Measurements from ENCODE around the gene ABLIM3.

Gene ABLIM3

DNA sequence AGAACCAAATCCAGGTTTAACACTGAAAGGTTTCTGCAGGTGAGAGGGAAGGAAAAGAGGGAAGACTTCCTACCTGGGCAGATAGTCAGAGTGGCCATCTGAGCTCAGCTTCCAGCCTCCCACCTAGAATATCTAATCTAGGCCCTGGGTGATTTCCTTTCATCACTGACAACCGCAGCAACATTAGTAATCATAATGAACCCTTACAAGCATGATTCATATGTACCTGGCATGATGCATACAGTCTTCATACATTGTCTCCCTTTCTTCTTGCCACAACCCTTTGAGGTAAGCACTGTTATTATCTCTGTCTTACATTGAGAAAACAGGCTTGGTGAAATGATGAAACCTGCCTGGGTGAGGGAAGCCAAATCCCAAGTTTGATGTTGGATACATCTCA, 143.9 kb downstream of the ABLIM3 start:
- no peaks in the 10 kb centered on the region for H3K4me1 ChIP-seq (ENCODE audit: insufficient read depth, low read length)
- no peak overlapping the region for H3K4me3 ChIP-seq (ENCODE audit: low read length)
- H3K36me3 ChIP-seq (ENCODE audit: insufficient read depth, low read length), result no peaks in the 10 kb centered on the region
- H3K27me3 ChIP-seq (ENCODE audit: insufficient read depth, low read length), result no peaks in the 10 kb centered on the region
- no peak overlapping the region for H2AFZ ChIP-seq (ENCODE audit: low read depth, low read length)
- no peaks in the 10 kb centered on the region for H3K9me3 ChIP-seq (ENCODE audit: low read length)

DNA sequence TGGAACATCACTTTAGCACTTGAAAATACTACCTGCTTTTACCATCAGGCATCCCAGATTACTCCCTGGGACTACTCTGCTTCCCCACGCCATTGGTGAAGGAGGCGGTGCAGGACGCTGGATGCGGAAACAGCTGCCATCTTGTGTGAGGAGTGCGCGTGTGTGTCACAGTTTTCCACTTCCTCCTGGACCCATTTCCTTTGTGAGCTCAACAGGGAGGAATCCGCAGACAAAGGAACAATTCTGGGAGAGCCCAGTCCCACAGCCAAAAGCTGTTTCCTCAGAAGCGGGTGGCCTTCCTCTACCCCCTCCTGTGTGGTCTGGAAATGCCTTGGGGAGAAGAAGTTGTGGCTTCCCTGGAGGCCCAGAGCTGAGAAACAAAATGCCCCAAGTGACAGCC, 147.1 kb downstream of the ABLIM3 start:
- Histone ChIP-seq H3K27me3 (ENCODE audit: insufficient read depth, low read length) (peaks cover 5% of the 10 kb centered on the region), H3K36me3 (ENCODE audit: insufficient read depth, low read length) (no peaks in the 10 kb centered on the region)

DNA sequence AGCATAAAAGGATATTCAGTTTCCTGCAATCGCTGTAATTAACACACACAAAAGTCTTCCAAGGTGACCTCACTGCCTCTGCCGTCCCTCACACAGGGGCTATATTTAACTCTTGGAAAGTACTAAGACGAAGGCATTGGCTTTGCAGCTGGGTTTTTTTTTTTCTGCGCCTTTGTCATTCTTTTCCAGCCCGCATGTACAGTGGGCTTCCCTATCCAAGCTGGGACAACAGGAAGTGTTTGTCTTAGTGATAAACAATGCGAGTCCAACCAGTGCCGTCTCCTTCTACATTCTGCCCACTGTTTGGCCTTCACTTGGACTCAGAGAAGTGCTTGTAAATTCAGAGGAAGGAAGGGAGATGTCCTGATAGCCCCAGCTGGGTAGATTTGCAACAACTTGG, 148.0 kb downstream of the ABLIM3 start:
- Histone ChIP-seq H3K27me3 (ENCODE audit: insufficient read depth, low read length) (peaks cover 6% of the 10 kb centered on the region), H3K4me3 (ENCODE audit: low read length) (no peak overlapping the region), H3K4me1 (ENCODE audit: insufficient read depth, low read length) (no peaks in the 10 kb centered on the region), H3K36me3 (ENCODE audit: insufficient read depth, low read length) (no peaks in the 10 kb centered on the region), H2AFZ (ENCODE audit: low read depth, low read length) (no peak overlapping the region), H3K9me3 (ENCODE audit: low read length) (no peaks in the 10 kb centered on the region)

More for the DNA sequence above, 147.1 kb downstream of the ABLIM3 start:
- Histone ChIP-seq H2AFZ (ENCODE audit: low read depth, low read length) (no peak overlapping the region), H3K4me3 (ENCODE audit: low read length) (no peak overlapping the region), H3K9me3 (ENCODE audit: low read length) (no peaks in the 10 kb centered on the region), H3K4me1 (ENCODE audit: insufficient read depth, low read length) (no peaks in the 10 kb centered on the region)

DNA sequence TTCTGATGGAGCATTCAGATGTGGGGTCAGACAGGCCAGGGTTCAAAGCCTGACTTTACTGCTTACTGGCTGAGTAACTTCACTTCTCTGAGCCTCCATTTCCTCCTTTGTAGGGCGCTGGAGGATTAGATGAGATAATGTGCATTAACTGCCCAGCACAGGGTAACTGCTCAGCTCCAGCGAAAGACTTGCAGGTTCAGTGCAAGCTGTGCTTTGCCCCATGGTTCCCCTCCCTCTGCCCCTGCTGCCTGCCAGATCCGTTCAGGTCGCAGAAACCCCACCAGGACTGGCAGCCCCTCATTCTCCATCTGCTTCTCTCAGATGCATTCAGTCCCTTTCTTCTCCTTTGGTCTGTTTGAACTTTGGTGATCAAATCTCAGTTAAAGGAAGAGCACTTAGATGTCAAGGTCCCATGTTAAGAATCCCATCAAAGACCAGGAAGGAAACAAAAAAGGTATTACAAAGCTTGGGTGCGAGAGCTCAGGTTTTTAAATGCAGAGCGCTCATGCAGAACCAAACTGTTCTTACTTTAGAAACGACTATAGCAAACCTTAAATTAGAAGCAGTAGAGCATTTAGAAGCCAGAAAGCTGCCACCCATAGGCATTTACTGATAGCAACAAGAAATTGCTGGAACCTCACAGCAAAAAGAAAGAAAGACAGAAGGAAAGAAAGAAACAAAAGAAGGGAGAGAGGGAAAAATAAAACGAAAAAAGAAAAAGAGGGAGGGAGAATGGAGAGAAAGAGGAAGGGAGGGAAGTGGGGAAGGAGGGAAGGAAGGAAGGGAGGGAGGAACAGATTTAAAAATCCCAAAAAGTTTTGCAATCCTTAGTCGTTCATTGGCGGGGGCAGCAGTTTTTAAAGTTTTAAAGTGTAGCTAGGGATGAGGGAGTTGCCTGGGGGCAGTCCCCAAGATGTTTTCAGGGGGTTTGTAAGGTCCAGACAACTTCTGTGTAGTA, 153.9 kb downstream of the ABLIM3 start:
- Histone ChIP-seq H3K9me3 (ENCODE audit: low read length) (no peaks in the 10 kb centered on the region), H3K4me1 (ENCODE audit: insufficient read depth, low read length) (no peaks in the 10 kb centered on the region), H3K27me3 (ENCODE audit: insufficient read depth, low read length) (peaks cover 18% of the 10 kb centered on the region), H3K36me3 (ENCODE audit: insufficient read depth, low read length) (no peaks in the 10 kb centered on the region), H3K4me3 (ENCODE audit: low read length) (no peak overlapping the region), H2AFZ (ENCODE audit: low read depth, low read length) (no peak overlapping the region)

DNA sequence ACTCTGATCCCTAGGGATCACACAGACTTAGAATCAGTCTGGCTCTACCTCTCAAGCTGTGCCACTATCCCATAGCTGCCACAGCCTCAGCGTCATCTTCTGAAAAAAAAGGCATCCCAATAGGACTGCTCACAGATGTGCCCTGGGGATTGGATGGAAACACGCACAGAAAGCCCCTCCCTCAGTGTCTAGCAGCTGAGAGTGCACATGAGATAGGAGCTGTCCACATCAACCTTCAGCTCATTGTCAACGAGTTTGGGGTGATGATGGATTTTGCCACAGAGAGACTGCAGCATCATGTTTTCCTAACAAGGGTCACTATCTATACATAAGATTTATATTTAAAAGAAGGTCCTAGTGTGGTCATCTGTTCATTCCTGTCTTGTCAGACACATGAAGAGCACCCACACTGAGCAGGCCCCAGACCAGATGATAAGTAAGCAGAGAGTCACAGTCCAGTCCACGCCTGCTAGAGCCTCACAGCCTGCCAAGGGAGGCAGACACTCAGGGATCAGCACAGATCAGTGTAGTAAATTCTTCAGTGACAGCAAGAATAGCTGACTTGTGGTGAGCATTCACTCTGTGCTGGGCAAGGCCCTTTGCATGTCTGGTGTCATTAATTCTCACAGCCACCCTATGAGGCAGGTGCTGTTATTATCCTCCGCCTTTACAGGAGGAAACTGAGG, 156.2 kb downstream of the ABLIM3 start:
- Histone ChIP-seq H3K4me3 (ENCODE audit: low read length) (no peak overlapping the region), H2AFZ (ENCODE audit: low read depth, low read length) (no peak overlapping the region), H3K9me3 (ENCODE audit: low read length) (no peaks in the 10 kb centered on the region), H3K36me3 (ENCODE audit: insufficient read depth, low read length) (no peaks in the 10 kb centered on the region), H3K4me1 (ENCODE audit: insufficient read depth, low read length) (no peaks in the 10 kb centered on the region), H3K27me3 (ENCODE audit: insufficient read depth, low read length) (peaks cover 18% of the 10 kb centered on the region)

DNA sequence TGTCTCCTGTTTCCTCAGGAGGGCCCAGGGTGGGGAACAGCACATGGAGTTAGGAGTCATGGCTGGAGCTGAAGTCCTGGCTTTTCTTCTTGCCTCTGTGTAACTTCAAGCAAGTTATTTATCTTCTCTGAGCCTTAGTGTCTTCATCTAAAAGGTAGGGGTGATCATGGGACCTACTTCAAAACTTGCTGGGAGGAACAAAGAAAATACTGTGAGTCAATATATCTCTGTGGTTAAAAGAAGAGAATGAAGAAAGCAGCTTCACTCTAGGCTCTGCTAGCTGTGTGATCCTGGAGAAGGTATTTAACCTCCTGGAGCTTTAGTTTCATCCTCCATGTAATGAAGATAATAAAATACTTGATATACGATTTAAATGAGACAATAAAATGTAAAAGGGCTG, 156.9 kb downstream of the ABLIM3 start:
- H3K4me3 ChIP-seq (ENCODE audit: low read length), result no peak overlapping the region
- H3K36me3 ChIP-seq (ENCODE audit: insufficient read depth, low read length), result no peaks in the 10 kb centered on the region
- H3K4me1 ChIP-seq (ENCODE audit: insufficient read depth, low read length), result no peaks in the 10 kb centered on the region
- H3K9me3 ChIP-seq (ENCODE audit: low read length), result no peaks in the 10 kb centered on the region
- no peak overlapping the region for H2AFZ ChIP-seq (ENCODE audit: low read depth, low read length)
- H3K27me3 ChIP-seq (ENCODE audit: insufficient read depth, low read length), result peaks cover 13% of the 10 kb centered on the region

DNA sequence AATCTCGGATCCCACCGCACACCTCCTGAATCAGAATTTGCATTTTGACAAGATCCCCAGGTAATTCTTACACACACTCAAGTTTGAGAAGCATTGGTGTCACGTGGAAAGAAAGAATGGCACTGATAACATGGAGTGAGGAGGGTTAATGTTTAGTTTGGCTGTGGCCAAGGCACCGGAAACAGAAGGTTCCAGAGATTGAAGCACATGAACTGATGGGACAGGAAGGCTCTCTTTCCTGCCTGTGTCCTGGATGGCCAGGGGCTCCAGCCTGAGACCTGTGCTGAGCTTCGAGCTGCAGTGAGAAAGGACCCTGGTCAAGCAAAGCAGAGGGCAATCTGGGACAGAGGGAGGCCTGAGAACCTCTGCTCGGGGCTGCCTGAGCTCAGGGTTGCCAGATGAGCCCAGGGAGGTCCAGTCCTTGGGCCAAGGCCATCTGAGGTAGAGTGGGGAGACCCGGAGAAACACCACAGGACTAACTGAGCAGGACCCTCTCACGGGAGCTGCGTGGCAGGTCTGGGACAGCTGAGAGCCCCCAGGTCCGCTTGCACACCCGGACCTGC, 157.6 kb downstream of the ABLIM3 start:
- Histone ChIP-seq H2AFZ (ENCODE audit: low read depth, low read length) (no peak overlapping the region), H3K4me1 (ENCODE audit: insufficient read depth, low read length) (no peaks in the 10 kb centered on the region), H3K27me3 (ENCODE audit: insufficient read depth, low read length) (peaks cover 15% of the 10 kb centered on the region), H3K36me3 (ENCODE audit: insufficient read depth, low read length) (no peaks in the 10 kb centered on the region), H3K4me3 (ENCODE audit: low read length) (no peak overlapping the region), H3K9me3 (ENCODE audit: low read length) (no peaks in the 10 kb centered on the region)

DNA sequence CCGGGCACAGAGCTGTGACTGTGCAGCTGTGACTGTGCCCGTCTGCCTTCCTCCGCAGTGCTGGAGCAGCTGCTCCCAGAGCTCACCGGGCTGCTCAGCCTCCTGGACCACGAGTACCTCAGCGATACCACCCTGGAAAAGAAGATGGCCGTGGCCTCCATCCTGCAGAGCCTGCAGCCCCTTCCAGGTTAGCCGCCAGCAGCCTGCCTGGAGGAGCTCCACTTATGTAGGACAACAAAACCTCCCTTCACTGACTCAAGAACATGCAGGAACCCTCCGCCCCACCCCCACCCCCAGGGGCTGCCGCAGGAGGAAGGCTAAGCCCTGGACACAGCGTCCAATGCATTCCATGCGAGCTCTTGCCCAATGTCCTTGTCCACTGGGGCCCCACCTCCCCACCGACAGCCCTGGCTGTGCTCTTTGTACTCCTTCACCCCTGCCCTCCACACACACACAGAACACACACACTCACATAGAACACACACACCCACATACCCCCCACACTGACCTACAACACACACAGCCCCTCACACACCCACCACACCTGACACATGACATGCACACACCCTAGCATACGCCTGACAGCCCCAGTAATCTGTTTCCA, 158.3 kb downstream of the ABLIM3 start:
- Histone ChIP-seq H3K27me3 (ENCODE audit: insufficient read depth, low read length) (peaks cover 16% of the 10 kb centered on the region), H2AFZ (ENCODE audit: low read depth, low read length) (no peak overlapping the region), H3K4me3 (ENCODE audit: low read length) (no peak overlapping the region), H3K9me3 (ENCODE audit: low read length) (no peaks in the 10 kb centered on the region), H3K36me3 (ENCODE audit: insufficient read depth, low read length) (no peaks in the 10 kb centered on the region), H3K4me1 (ENCODE audit: insufficient read depth, low read length) (no peaks in the 10 kb centered on the region)

DNA sequence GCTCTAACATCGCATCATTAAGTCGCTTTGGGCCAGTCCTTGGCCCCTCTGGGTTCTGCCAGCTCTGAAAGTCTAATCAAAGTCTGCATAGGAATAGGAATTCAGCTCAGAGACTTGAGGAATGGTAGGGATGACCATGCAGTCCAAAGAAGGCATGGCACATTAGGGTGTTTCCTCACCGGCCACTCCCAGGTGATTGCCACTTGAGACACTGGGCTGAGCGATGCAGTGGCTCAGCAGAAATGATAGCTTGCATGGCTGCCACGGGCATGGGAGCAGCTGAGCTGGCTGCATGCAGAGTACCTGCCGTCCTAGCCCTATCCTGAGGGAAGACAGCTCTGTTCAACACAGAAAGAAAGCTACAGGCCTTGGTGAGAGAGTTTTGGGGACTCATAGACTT, 159.1 kb downstream of the ABLIM3 start:
- no peaks in the 10 kb centered on the region for H3K9me3 ChIP-seq (ENCODE audit: low read length)
- peaks cover 11% of the 10 kb centered on the region for H3K27me3 ChIP-seq (ENCODE audit: insufficient read depth, low read length)
- no peak overlapping the region for H2AFZ ChIP-seq (ENCODE audit: low read depth, low read length)
- H3K4me1 ChIP-seq (ENCODE audit: insufficient read depth, low read length), result no peaks in the 10 kb centered on the region
- no peaks in the 10 kb centered on the region for H3K36me3 ChIP-seq (ENCODE audit: insufficient read depth, low read length)
- H3K4me3 ChIP-seq (ENCODE audit: low read length), result no peak overlapping the region

DNA sequence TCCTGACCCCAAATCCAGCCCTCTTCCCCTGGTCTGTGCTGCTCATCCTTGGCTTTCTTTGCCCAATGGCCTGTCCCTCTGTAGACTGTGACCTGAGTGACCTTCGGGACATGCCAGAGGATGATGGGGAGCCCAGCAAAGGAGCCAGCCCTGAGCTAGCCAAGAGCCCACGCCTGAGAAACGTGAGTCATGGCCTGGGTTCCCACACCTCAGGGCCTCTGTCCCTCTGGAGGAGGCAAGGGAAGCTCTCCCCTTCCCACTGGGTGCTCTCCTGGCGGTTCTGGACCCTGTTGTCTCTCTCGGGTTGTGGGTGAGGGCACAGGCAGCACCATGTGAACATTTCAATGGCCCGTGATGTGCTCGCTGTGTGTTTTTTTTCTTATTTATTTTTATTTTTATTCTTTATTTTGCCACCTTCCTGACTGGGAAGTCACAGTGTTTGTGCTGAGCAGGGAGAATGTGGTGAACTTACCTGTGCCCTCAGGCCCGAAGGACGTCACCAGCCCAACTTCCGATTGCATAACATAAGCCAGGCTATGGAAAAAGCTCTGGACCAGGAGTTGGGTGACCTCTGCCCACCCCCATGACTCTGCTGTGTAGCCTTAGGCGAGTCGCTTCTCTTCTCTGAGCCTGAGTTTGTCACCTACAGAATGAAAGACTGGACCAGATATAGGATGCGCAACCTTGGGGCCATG, 159.9 kb downstream of the ABLIM3 start:
- Histone ChIP-seq H2AFZ (ENCODE audit: low read depth, low read length) (no peak overlapping the region), H3K4me3 (ENCODE audit: low read length) (no peak overlapping the region), H3K36me3 (ENCODE audit: insufficient read depth, low read length) (no peaks in the 10 kb centered on the region), H3K9me3 (ENCODE audit: low read length) (no peaks in the 10 kb centered on the region), H3K27me3 (ENCODE audit: insufficient read depth, low read length) (peaks cover 16% of the 10 kb centered on the region), H3K4me1 (ENCODE audit: insufficient read depth, low read length) (no peaks in the 10 kb centered on the region)

DNA sequence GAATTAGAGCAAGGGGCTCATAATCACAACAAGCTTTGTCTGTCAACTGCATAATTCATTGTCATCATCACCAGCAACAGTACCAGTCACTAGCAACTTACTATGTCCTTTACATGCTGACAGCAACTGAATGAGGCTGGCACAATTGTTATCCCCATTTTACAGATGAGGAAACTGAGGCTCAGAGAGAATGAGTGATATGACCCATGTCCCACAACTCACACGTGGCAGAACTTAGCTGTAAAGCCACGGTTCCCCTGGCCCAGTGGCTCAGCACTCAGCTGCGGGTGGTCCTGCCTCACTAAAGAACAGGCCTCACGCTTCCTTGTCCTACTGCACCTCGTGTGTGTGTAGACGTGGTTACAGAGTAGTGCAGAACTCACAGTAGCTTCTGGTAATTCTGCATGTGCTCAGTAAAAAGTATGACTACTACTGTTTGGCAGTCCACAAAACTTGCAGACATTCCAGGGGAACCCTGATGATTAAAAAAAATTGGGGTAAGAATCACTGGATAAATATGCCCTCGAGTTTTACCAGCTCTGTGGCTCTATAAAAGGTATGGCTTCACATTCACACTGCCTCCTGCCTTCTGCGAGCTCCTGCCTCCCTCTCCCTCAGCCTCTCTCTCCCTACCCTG, 160.6 kb downstream of the ABLIM3 start:
- H3K27me3 ChIP-seq (ENCODE audit: insufficient read depth, low read length), result peaks cover 16% of the 10 kb centered on the region
- no peaks in the 10 kb centered on the region for H3K36me3 ChIP-seq (ENCODE audit: insufficient read depth, low read length)
- no peak overlapping the region for H2AFZ ChIP-seq (ENCODE audit: low read depth, low read length)
- no peak overlapping the region for H3K4me3 ChIP-seq (ENCODE audit: low read length)
- H3K9me3 ChIP-seq (ENCODE audit: low read length), result no peaks in the 10 kb centered on the region
- no peaks in the 10 kb centered on the region for H3K4me1 ChIP-seq (ENCODE audit: insufficient read depth, low read length)

DNA sequence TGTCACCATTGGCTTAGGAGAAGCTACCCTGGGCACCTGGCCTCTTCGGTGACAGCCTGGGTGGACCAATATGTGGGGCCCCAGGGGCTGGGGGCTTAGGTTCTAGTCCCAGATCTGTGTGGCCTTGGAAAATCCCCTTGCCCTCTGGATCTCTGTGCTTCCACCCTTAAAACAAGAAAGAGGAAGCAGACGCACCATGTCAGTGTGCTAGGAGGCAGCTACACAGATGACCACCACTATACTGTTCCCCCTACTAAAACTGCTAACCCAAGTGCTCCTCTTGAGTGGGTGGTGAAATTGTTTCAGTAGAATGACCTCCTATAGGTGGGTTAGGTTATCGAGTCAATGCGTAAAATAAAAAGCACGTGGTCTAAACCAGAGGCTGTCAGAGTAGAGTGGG, 161.3 kb downstream of the ABLIM3 start:
- H3K4me1 ChIP-seq (ENCODE audit: insufficient read depth, low read length), result no peaks in the 10 kb centered on the region

More for the DNA sequence above, 161.3 kb downstream of the ABLIM3 start:
- Histone ChIP-seq H3K4me3 (ENCODE audit: low read length) (no peak overlapping the region), H3K36me3 (ENCODE audit: insufficient read depth, low read length) (no peaks in the 10 kb centered on the region), H3K9me3 (ENCODE audit: low read length) (no peaks in the 10 kb centered on the region), H2AFZ (ENCODE audit: low read depth, low read length) (no peak overlapping the region), H3K27me3 (ENCODE audit: insufficient read depth, low read length) (peaks cover 16% of the 10 kb centered on the region)
